Activated CD8-positive, alpha-beta memory T cell treated with anti-CD3 and anti-CD28 coated beads, Interleukin-2, amount 50 U/mL, for 4 hours (primary cell): Measurements from ENCODE around the gene LRP2.
"Not testable (repeated sequence)": the region's sequence is repeated elsewhere in the genome, so short reads cannot be mapped to it uniquely, and the experiment has no call there.

Experiments used
- DNase-seq: peaks from one replicate; pipeline ENCODE4 v3.0.0-alpha.2; 2020

Gene LRP2

GRCh38 chr2:169362118-169362893 lies at the start of gene LRP2:
TSS of gene LRP2 (minus strand) at chr2:169362534. CDS start at chr2:169362399, 135 bp downstream.
- DNase-seq, result peak; percentile 27

GRCh38 chr2:169406891-169407290 lies 44.6 kb upstream of the LRP2 start:
- no peak for DNase-seq

- not testable (repeated sequence) for DNase-seq
These were observed 37.2 kb upstream of the LRP2 start for GRCh38 chr2:169399491-169399890.

- no peak for DNase-seq
These were observed 35.4 kb upstream of the LRP2 start for GRCh38 chr2:169397697-169398096.

GRCh38 chr2:169395821-169396374 lies 33.6 kb upstream of the LRP2 start:
- no peak for DNase-seq

- no peak for DNase-seq
These were observed 30.8 kb upstream of the LRP2 start for GRCh38 chr2:169393068-169393590.

- no peak for DNase-seq
These were observed 28.9 kb upstream of the LRP2 start for GRCh38 chr2:169391236-169391635.

GRCh38 chr2:169388161-169388560 lies 25.8 kb upstream of the LRP2 start:
- no peak for DNase-seq

- no peak for DNase-seq
These were observed 24.4 kb upstream of the LRP2 start for GRCh38 chr2:169386722-169387121.

- DNase-seq, result no peak
These were observed 22.5 kb upstream of the LRP2 start for GRCh38 chr2:169384816-169385215.

- DNase-seq, result no peak
These were observed 10.2 kb upstream of the LRP2 start for GRCh38 chr2:169372561-169372960.

- DNase-seq, result no peak
These were observed 3.7 kb upstream of the LRP2 start for GRCh38 chr2:169366066-169366465.

- no peak for DNase-seq
These were observed 2.7 kb upstream of the LRP2 start for GRCh38 chr2:169365029-169365480.

- peak; percentile 22 for DNase-seq
These were observed 1.3 kb upstream of the LRP2 start for GRCh38 chr2:169363560-169364150.

- no peak for DNase-seq
These were observed 693 bp upstream of the LRP2 start for GRCh38 chr2:169362894-169363559.

- peak; percentile 14 for DNase-seq
These were observed 622 bp downstream of the LRP2 start for GRCh38 chr2:169361706-169362117.

GRCh38 chr2:169360984-169361705 lies 1.2 kb downstream of the LRP2 start:
- DNase-seq, result no peak

- no peak for DNase-seq
These were observed 4.3 kb downstream of the LRP2 start for GRCh38 chr2:169358016-169358415.

- DNase-seq, result no peak
These were observed 8.1 kb downstream of the LRP2 start for GRCh38 chr2:169354244-169354643.

GRCh38 chr2:169351725-169352124 lies 10.6 kb downstream of the LRP2 start:
- no peak for DNase-seq

- DNase-seq, result no peak
These were observed 12.8 kb downstream of the LRP2 start for GRCh38 chr2:169349535-169349934.

- no peak for DNase-seq
These were observed 13.9 kb downstream of the LRP2 start for GRCh38 chr2:169348321-169349024.
